ENCODE measurements around the gene PADI4.
A peak's percentile ranks its signal among the peaks of the same experiment; 100 is the strongest.
"Not testable (repeated sequence)": the region's sequence is repeated elsewhere in the genome, so short reads cannot be mapped to it uniquely, and the experiment has no call there.

The PADI4 gene

GRCh38 chr1:17308593-17308992 lies 596 bp downstream of the PADI4 start:
- in situ Hi-C loops (cut with MboI; ENCODE audit: low pct_unique_long_range_greater_than_20kb, low sequenced_read_pairs), result no loop called here
- no peak for DNase-seq

GRCh38 chr1:17309426-17310067 lies 1.6 kb downstream of the PADI4 start:
- DNase-seq, result no peak
- in situ Hi-C loops (cut with MboI; ENCODE audit: low pct_unique_long_range_greater_than_20kb, low sequenced_read_pairs), result no loop called here

DNA sequence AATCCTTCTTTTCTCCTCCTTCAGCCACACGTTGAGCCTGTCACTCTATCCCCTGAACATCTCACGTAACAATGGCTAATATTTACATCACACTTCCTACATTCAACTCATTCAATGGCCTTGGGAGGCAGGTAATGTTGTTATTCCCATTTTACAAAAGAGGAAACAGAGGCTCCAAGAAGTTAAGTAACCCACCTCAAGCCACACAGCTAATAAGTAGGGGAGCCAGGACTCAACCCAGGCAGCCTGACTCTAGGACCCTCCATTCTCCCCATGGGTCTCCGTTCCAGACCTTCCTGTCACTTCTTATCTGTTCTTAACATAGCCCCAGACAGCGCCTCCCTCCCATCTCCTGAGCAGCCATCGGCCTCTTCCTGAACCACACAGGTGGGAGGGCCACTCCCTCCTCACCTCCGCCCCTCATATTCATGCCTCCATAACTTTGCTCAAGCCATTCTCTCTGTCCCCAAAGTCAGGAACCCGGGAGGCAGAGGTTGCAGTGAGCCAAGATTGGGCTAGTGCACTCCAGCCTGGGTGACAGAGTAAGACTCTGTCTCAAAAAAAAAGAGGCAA lies 2.2 kb downstream of the PADI4 start:
- in situ Hi-C loops (cut with MboI; ENCODE audit: low pct_unique_long_range_greater_than_20kb, low sequenced_read_pairs), result no loop called here
- DNase-seq, result no peak

DNA sequence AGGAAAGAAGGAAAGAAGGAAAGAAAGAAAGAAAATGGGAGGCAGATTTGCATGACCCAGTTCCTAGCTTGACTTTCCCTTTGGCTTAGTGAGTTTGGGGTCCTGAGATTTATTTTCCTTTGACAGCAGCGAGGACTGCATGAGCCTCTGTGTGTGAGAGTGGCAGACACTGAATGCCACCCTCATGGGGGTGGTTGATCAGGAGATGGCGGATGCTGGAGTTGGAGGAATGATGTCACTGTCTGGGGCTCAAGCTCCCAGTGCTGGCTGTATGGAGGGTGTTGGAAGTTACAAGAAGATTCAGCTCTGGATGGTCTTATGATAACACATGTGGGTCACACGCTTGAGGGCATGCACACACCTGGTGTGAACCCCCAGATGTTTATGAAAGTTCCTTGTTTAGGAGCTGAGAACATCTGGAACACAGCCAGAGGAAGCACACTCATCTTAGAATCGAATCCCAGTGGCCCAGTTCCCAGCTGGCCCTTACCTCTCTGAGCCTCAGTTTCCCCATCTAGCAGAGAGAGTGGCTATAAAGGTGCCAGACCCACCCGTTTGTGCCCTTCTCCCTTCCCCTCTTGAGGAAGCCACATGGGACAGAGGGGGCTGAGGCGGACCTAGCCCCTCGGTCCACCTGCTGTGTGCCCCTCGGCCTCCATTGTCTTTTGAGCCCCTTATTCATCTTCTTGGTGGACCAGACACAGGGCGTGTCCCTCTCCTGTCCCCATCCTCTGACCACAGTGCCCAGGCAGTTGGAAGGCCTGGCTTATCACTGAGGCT lies 5.7 kb downstream of the PADI4 start:
- no peak for DNase-seq
- in situ Hi-C loops (cut with MboI; ENCODE audit: low pct_unique_long_range_greater_than_20kb, low sequenced_read_pairs), result no loop called here

- in situ Hi-C loops (cut with MboI; ENCODE audit: low pct_unique_long_range_greater_than_20kb, low sequenced_read_pairs), result no loop called here
- DNase-seq, result no peak
Measured at GRCh38 chr1:17314491-17314971, 6.5 kb downstream of the PADI4 start.

GRCh38 chr1:17315542-17316130 lies 7.6 kb downstream of the PADI4 start:
- DNase-seq, result no peak
- in situ Hi-C loops (cut with MboI; ENCODE audit: low pct_unique_long_range_greater_than_20kb, low sequenced_read_pairs), result no loop called here

GRCh38 chr1:17316704-17317103 lies 8.7 kb downstream of the PADI4 start:
- no peak for DNase-seq

GRCh38 chr1:17318262-17318661 lies 10.3 kb downstream of the PADI4 start:
- no peak for DNase-seq
- in situ Hi-C loops (cut with MboI; ENCODE audit: low pct_unique_long_range_greater_than_20kb, low sequenced_read_pairs), result no loop called here

More at GRCh38 chr1:17316704-17317103, 8.7 kb downstream of the PADI4 start:
- in situ Hi-C loops (cut with MboI; ENCODE audit: low pct_unique_long_range_greater_than_20kb, low sequenced_read_pairs), result no loop called here

- in situ Hi-C loops (cut with MboI; ENCODE audit: low pct_unique_long_range_greater_than_20kb, low sequenced_read_pairs), result no loop called here
- DNase-seq, result no peak
Measured at GRCh38 chr1:17319561-17320350, 11.8 kb downstream of the PADI4 start.

DNA sequence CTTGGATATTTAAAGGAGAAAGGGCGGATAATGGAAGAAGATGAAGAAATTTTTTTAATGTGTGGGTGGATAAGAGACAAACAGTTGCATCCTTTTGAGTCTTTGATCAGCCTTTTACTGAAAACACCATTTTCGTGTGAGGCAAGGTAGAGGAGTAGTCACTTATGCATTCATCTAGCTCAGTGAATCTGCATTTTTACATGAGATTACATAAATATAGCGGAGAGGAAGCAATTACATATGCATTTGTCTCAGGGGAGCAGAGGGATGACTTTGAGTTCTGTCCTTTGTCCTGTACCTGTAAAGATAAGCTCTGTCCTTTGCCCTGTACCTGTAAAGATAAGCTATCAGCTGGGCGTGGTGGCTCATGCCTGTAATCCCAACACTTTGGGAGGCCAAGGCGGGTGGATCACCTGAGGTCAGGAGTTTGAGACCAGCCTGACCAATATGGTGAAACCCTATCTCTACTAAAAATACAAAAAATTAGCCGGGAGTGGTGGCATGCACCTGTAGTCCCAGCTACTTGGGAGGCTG lies 13.9 kb downstream of the PADI4 start:
- in situ Hi-C loops (cut with MboI; ENCODE audit: low pct_unique_long_range_greater_than_20kb, low sequenced_read_pairs); DNase-seq: not testable (repeated sequence)

DNA sequence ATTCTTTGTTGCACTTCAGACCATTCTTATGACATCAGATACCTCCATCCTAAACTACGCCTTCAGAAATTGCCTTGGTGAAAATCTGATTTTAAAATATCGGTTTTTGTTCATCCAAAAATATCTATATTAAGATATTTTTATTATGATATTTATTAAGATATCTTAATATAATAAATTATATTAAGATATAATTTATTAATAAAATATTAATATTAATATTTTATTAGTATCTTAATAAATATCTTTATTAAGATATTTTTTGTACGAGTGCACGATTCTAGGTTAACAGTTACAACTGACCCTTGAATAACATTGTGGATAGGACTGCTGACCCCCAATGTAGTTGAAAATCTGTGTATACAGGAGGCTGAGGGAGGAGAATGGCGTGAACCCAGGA lies 20.9 kb downstream of the PADI4 start:
- DNase-seq, result no peak
- in situ Hi-C loops (cut with MboI; ENCODE audit: low pct_unique_long_range_greater_than_20kb, low sequenced_read_pairs), result no loop called here

DNA sequence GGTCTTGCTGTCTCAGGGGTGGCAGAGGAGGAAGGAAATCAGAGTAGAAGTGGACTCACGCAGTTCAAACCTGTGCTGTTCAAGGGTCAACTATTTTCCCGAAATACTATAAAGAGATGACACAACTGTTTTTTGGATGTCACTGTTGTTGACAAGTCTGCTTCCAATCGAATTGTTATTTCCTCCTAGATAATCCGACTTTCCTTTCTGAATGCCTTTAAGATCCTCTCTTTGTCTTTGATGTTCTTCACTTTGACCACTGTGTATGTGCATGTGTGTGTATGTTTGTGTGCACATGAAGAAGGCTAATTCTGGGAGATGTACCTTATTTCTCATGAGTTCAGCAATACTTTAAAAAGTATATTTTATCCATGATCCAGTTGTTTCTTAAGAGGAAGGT lies 21.6 kb downstream of the PADI4 start:
- no peak for DNase-seq
- in situ Hi-C loops (cut with MboI; ENCODE audit: low pct_unique_long_range_greater_than_20kb, low sequenced_read_pairs), result no loop called here

DNA sequence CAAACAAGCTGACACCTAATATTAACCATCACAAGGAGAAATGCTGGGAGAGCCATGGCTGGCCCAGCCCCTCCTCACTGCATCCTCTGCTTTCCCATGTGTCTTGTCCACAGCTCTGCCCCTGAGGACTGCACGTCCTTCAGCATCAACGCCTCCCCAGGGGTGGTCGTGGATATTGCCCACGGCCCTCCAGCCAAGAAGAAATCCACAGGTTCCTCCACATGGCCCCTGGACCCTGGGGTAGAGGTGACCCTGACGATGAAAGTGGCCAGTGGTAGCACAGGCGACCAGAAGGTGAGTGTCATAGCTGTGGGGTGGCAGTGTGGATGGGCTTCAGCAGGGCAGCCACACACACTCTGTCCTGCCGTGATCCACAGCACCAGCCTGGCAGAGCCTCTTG lies 22.9 kb downstream of the PADI4 start:
- in situ Hi-C loops (cut with MboI; ENCODE audit: low pct_unique_long_range_greater_than_20kb, low sequenced_read_pairs), result no loop called here
- no peak for DNase-seq

DNA sequence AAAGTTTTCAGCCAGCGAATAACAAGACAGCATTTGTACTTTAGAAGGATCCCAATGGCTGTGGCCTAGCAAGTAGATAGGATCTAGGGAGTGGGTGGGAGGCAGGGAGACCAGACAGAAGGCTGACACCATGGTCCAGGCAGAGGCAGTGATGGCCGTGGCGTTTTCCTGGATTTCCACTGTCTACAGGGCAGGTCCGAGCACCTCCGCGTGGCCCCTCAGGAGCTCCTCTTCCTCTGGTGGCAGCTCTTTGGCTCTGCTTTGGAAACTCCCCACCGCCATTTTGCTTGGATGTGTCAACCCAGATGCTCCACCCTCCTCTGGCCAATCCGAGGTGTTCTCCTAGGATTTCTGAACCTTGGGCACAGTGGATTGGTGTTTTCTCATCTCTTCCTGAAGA lies 25.1 kb downstream of the PADI4 start:
- DNase-seq, result no peak
- in situ Hi-C loops (cut with MboI; ENCODE audit: low pct_unique_long_range_greater_than_20kb, low sequenced_read_pairs), result no loop called here

- in situ Hi-C loops (cut with MboI; ENCODE audit: low pct_unique_long_range_greater_than_20kb, low sequenced_read_pairs), result no loop called here
Measured at GRCh38 chr1:17335821-17336710, 28.1 kb downstream of the PADI4 start.

GRCh38 chr1:17338706-17339493 lies 30.9 kb downstream of the PADI4 start:
- DNase-seq, result no peak
- in situ Hi-C loops (cut with MboI; ENCODE audit: low pct_unique_long_range_greater_than_20kb, low sequenced_read_pairs), result no loop called here

More at GRCh38 chr1:17335821-17336710, 28.1 kb downstream of the PADI4 start:
- DNase-seq, result peak; percentile 63

DNA sequence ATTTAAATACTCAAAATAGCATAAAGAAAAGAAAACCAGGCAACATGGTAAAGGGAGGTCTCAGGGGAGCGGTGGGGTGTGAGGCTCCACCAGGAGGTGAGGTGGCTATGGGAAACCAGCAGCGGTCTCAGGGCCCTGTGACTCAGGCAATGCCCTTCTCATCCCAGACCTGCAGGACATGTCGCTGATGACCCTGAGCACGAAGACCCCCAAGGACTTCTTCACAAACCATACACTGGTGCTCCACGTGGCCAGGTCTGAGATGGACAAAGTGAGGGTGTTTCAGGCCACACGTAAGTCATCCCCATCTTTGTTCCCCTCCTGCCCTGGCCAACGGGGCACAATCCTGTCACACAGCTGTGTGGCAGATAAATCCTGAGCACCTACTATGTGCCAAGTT lies 31.5 kb downstream of the PADI4 start:
- no peak for DNase-seq
- in situ Hi-C loops (cut with MboI; ENCODE audit: low pct_unique_long_range_greater_than_20kb, low sequenced_read_pairs), result no loop called here

Data from KBM-7 (cell line).